Caco-2 (cell line): ENCODE results near the gene DOCK9. TPM values are rescaled to one million over a fixed set of nuclear protein-coding genes. Genes with fewer than 3 reads are reported as not detected.

Source experiments
- BruUV-seq: library from RNA; stranded (reverse); fragments of 400-500 nt; replicated peaks from 2 replicates; lab custom pipeline; 2021; lab: Mats Ljungman, UMichigan
- CTCF ChIA-PET: fragments of 300-600 bp; sonication (Branson Sonifier 250); formaldehyde crosslinking; loops from one replicate; lab custom pipeline; 2022; ENCODE audit warnings: antibody characterized with exemption; lab: Charles Lee
- POLR2A ChIA-PET: fragments of 300-600 bp; sonication (Branson Sonifier 250); formaldehyde crosslinking; loops from one replicate; lab custom pipeline; 2022; ENCODE audit warnings: antibody characterized with exemption; lab: Charles Lee
- DNase-seq, 2 experiments: peaks; one replicate each; pipeline versions ENCODE4 v3.0.0 to v3.0.0-alpha.2; 2020 to 2022
- H3K27me3 ChIP-seq: replicated peaks from 2 replicates; pipeline ENCODE4 v1.6.0; 2011; ENCODE audit warnings: low read length; ENCODE audit not compliant: control insufficient read depth, insufficient read depth
- H3K36me3 ChIP-seq: 2 replicates; pipeline ENCODE4 v1.5.1; 2011; ENCODE audit warnings: low read length; ENCODE audit not compliant: control insufficient read depth, insufficient read depth
- H3K4me1 ChIP-seq: fragments of 250-450 bp; sonication (Bioruptor Pico); 2 replicates; pipeline ENCODE4 v1.5.1; 2020; ENCODE audit warnings: mild to moderate bottlenecking
- H3K4me3 ChIP-seq: 2 replicates; pipeline ENCODE4 v1.5.1; 2011; ENCODE audit warnings: low read depth, mild to moderate bottlenecking, control low read depth, low read length
- H3K9me3 ChIP-seq: fragments of 250-450 bp; sonication (Bioruptor Pico); 2 replicates; pipeline ENCODE4 v1.5.1; 2020; ENCODE audit warnings: mild to moderate bottlenecking, moderate library complexity
- H3K27ac Mint-ChIP-seq: one replicate; pipeline ENCODE4 v1.8.0; 2022; ENCODE audit warnings: mixed read lengths; ENCODE audit not compliant: unreplicated experiment
- H3K27me3 Mint-ChIP-seq: one replicate; pipeline ENCODE4 v1.8.0; 2022; ENCODE audit warnings: mixed read lengths; ENCODE audit not compliant: insufficient read depth, unreplicated experiment
- H3K36me3 Mint-ChIP-seq: one replicate; pipeline ENCODE4 v1.8.0; 2022; ENCODE audit warnings: mild to moderate bottlenecking, mixed read lengths; ENCODE audit not compliant: insufficient read depth, unreplicated experiment
- H3K4me1 Mint-ChIP-seq: one replicate; pipeline ENCODE4 v1.8.0; 2022; ENCODE audit warnings: low read depth, mixed read lengths; ENCODE audit not compliant: unreplicated experiment
- H3K4me3 Mint-ChIP-seq: one replicate; pipeline ENCODE4 v1.8.0; 2022; ENCODE audit warnings: mild to moderate bottlenecking, moderate library complexity, mixed read lengths; ENCODE audit not compliant: unreplicated experiment
- H3K9me3 Mint-ChIP-seq: one replicate; pipeline ENCODE4 v1.8.0; 2022; ENCODE audit warnings: mixed read lengths; ENCODE audit not compliant: unreplicated experiment
- CTCF ChIP-seq, 2 experiments: fragments of 200-600 bp in 1 of 2; IDR thresholded peaks; 1 replicate in 1 of 2; 2 replicates in 1 of 2; pipeline versions ENCODE4 v1.5.1 to v1.8.0; 2011 to 2022; ENCODE audit warnings: antibody characterized with exemption in 1 of 2, control low read depth in 1 of 2, inconsistent platforms in 1 of 2, low read depth in 1 of 2, low read length in 1 of 2, mild to moderate bottlenecking in 1 of 2, moderate library complexity in 1 of 2; ENCODE audit not compliant: insufficient read depth in 1 of 2, severe bottlenecking in 1 of 2, unreplicated experiment in 1 of 2
- intact Hi-C: fragments of 100-400 bp; cut with micrococcal nuclease; formaldehyde crosslinking; loops from one replicate; pipeline ENCODE4 v1.10.0; 2022; ENCODE audit not compliant: unreplicated experiment
- total RNA-seq: library from RNA; stranded (reverse); gene quantifications from 2 replicates; pipeline ENCODE4 v1.2.3, GENCODE V29; 2022

The DOCK9 gene
- total RNA-seq, 1 experiment from 2014 or later, result 260 TPM

GRCh38 chr13:98941126-98941525 lies 36.7 kb downstream of the DOCK9 start:
- no TSS peak for BruUV-seq
- Mint-ChIP-seq H3K9me3 (no peaks in the 10 kb centered on the region), H3K4me3 (no peak overlapping the region), H3K27ac (peak overlapping the region; percentile 24), H3K4me1 (peaks cover 49% of the 10 kb centered on the region), H3K27me3 (no peaks in the 10 kb centered on the region), H3K36me3 (peaks cover 16% of the 10 kb centered on the region)
- no peak for DNase-seq
- ChIA-PET POLR2A (no interaction called here), CTCF (no interaction called here)
- TF ChIP-seq CTCF (IDR thresholded peaks at IDR 0.05; ENCODE audit: insufficient read depth in 1 of 2, low read depth in 1 of 2, low read length in 1 of 2, severe bottlenecking in 1 of 2, unreplicated experiment in 1 of 2), result no peak
- intact Hi-C loops, result no loop called here
- no peaks in the 10 kb centered on the region for H3K27me3 ChIP-seq
- no peaks in the 10 kb centered on the region for H3K9me3 ChIP-seq
- no peak overlapping the region for H3K4me3 ChIP-seq
- peaks cover 54% of the 10 kb centered on the region for H3K4me1 ChIP-seq
- H3K36me3 ChIP-seq, result no peaks in the 10 kb centered on the region

- POLR2A ChIA-PET, result no interaction called here
- no TSS peak for BruUV-seq
- Histone ChIP-seq H3K27me3 (no peaks in the 10 kb centered on the region), H3K9me3 (peaks cover 4% of the 10 kb centered on the region; the same call in 1 of the 2 replicates), H3K4me3 (no peak overlapping the region), H3K36me3 (no peaks in the 10 kb centered on the region), H3K4me1 (peaks cover 47% of the 10 kb centered on the region)
- intact Hi-C loops, result no loop called here
- no peak overlapping the region for H3K4me3 Mint-ChIP-seq
- TF ChIP-seq CTCF (IDR thresholded peaks at IDR 0.05; ENCODE audit: insufficient read depth in 1 of 2, low read depth in 1 of 2, low read length in 1 of 2, severe bottlenecking in 1 of 2, unreplicated experiment in 1 of 2), result no peak
- H3K27me3 Mint-ChIP-seq, result no peaks in the 10 kb centered on the region
- peaks cover 42% of the 10 kb centered on the region for H3K4me1 Mint-ChIP-seq
- no peaks in the 10 kb centered on the region for H3K9me3 Mint-ChIP-seq
- DNase-seq, result no peak
- CTCF ChIA-PET, result no interaction called here
- peaks cover 21% of the 10 kb centered on the region for H3K36me3 Mint-ChIP-seq
- H3K27ac Mint-ChIP-seq, result peak overlapping the region; percentile 37
These were observed 37.4 kb downstream of the DOCK9 start for GRCh38 chr13:98940325-98941001.

- Mint-ChIP-seq H3K4me3 (no peak overlapping the region), H3K4me1 (peaks cover 37% of the 10 kb centered on the region), H3K27ac (peak overlapping the region; percentile 37), H3K36me3 (peaks cover 26% of the 10 kb centered on the region), H3K9me3 (peaks cover 6% of the 10 kb centered on the region), H3K27me3 (no peaks in the 10 kb centered on the region)
- peaks cover 11% of the 10 kb centered on the region for H3K9me3 ChIP-seq
- H3K4me1 ChIP-seq, result peaks cover 40% of the 10 kb centered on the region
- DNase-seq, result no peak
- H3K36me3 ChIP-seq, result no peaks in the 10 kb centered on the region; the same call in 1 of the 2 replicates
- H3K27me3 ChIP-seq, result no peaks in the 10 kb centered on the region
- ChIA-PET CTCF (no interaction called here), POLR2A (no interaction called here)
- no peak overlapping the region for H3K4me3 ChIP-seq
- BruUV-seq, result no TSS peak
- intact Hi-C loops, result no loop called here
- no peak for TF ChIP-seq CTCF (IDR thresholded peaks at IDR 0.05; ENCODE audit: insufficient read depth in 1 of 2, low read depth in 1 of 2, low read length in 1 of 2, severe bottlenecking in 1 of 2, unreplicated experiment in 1 of 2)
These were observed 38.1 kb downstream of the DOCK9 start for GRCh38 chr13:98939660-98940191.
